HG02852 (cell line): ENCODE measurements around the gene ZNF821.
"Not testable (repeated sequence)": the region's sequence is repeated elsewhere in the genome, so short reads cannot be mapped to it uniquely, and the experiment has no call there.

Experiments used
- ATAC-seq: cut with Tn5 transposase; IDR thresholded peaks from one replicate; pipeline ENCODE4 v1.9.1; 2021; ENCODE audit warnings: mild to moderate bottlenecking, moderate library complexity; ENCODE audit not compliant: unreplicated experiment

Gene ZNF821

GRCh38 chr16:71902656-71903365 lies 18.8 kb upstream of the ZNF821 start:
- ATAC-seq: no peak

- no peak for ATAC-seq
Measured at GRCh38 chr16:71899171-71899570, 15.2 kb upstream of the ZNF821 start.

DNA sequence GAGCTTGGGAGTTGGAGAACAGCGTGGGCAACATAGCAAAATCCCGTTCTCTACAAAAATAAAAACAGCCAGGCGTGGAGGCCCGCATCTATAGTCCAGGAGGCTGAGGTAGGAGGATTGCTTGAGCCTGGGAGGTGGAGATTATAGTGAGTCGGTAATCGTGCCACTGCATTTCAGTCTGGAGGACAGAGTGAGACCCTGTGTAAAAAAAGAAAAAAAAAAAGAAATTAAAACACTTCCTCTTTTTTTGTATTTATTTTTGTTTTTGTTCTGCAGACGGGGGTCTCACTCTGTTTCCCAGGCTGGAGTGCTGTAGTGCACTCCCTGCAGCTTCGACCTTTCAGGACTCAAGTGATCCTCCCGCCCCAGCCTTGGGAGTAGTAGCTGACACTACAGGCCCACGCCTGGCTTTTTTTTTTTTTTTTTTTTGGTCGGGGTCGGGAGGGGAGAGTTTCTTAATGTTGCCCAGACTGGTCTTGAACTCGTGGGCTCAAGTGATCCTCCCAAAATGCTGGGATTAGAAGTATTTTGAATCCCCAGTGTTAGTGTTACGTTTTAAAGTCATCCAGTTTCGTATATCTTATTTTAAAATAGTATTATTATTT lies 12.9 kb upstream of the ZNF821 start:
- no peak for ATAC-seq

- ATAC-seq: peak; percentile 29
Measured at GRCh38 chr16:71895679-71896365, 11.8 kb upstream of the ZNF821 start.

- ATAC-seq: peak; percentile 79
Measured at GRCh38 chr16:71894921-71895678, 11.1 kb upstream of the ZNF821 start, which contains the start of gene IST1. Gene IST1, plus strand, starts transcription at chr16:71895531. Its CDS starts 20,110 bp downstream, at chr16:71915641.

- peak; percentile 8 for ATAC-seq
Measured at GRCh38 chr16:71894229-71894920, 10.4 kb upstream of the ZNF821 start.

DNA sequence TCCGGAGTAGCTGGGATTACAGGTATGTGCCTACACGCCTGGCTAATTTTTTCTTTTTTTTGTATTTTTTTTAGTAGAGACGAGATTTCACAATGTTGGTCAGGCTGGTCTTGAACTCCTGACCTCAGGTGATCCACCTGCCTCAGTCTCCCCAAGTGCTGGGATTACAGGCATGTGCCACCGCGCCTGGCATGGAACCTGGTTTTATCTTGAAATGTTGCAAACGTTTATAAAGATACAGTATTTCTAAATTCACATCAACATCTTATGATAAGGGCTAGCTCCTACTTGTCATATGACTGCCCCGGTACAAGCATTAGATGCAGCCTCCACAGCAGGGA lies 9.9 kb upstream of the ZNF821 start:
- ATAC-seq: no peak

- no peak for ATAC-seq
Measured at GRCh38 chr16:71889147-71889546, 5.2 kb upstream of the ZNF821 start.

DNA sequence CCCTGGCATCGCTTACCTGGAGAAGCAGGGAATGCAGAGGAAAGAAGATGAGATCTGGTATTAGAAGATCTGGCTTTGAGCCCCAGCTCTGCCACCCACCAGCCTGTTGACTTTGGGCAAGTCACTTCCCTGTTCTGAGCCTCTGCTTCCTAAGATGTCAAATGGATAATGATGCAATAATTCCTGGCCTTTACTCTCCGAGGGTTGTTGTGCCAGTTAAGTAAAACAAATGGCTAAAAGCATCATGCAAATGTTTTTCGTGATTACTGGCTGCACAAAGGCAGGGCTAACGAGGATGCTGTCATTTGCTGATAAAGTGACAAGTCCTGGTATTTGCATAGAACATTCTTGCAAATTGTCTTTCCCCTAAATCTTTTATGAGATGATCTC lies 1.3 kb upstream of the ZNF821 start:
- ATAC-seq: no peak

DNA sequence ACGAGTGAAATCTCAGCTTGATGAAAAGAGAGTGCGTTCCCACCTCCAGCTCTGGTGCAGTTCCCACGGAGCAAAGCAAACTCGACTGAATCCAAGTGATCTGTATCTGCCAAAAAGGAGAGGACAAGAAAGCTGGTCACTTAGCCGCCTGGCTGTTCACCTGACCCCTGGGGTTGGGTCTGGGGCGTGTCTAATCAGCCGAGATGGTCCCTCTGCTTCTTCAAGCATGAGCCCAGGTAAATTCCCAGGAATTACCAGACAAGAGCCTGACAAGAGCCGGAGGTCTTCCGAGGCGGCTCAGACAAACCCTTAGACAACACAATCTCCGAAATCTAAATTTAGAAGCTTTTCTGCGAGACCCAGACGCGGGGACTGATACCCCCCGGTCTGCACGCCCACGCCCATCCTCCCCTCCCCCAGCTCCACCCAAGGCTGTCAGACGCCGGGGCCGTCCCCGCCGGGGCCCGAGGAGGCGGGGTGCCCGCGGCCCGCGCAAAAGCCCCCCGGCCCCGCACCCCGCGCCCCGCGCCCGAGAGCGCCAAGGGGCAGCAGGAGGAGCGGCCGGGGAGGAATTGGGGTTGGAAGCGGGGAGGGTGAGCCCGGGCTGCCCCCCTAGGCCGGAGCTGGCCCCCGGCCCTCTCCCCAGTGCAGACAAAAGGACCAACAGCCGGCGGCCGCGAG lies 674 bp downstream of the ZNF821 start:
- peak; percentile 36 for ATAC-seq

DNA sequence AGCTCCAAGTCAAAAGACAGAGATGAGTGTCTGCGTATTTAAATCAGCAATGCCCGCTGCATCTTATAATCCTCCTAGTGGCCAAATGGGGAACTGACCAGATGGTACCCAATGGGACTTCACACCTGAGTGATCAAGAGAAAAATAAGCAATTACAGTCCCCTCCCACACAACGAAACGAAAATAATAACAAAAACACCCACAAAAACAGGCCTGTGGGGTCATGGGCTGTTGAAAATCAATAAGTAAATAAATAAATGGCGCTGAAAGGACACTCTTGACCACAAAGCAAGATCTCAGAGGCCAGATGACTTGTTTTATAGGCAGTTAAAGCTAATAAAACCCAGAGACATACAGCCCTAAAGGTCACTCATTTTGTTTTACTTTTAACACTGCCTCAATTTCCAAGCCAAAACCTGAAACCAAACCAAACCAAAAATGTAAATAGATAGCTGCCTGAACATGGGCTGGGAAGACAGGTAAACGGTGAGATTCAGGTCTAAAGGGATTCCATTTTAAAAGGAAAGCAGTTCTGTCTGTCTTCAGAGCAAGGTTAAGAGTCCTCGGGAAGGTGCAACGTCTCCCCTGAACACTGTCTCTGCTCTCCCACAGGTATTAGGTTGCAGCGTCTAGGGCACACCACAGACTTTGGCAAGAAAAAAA lies 1.3 kb downstream of the ZNF821 start:
- ATAC-seq: peak; percentile 36

- ATAC-seq: no peak
Measured at GRCh38 chr16:71880176-71880575, 3.8 kb downstream of the ZNF821 start.

GRCh38 chr16:71878911-71879310 lies 5.1 kb downstream of the ZNF821 start:
- ATAC-seq: no peak

DNA sequence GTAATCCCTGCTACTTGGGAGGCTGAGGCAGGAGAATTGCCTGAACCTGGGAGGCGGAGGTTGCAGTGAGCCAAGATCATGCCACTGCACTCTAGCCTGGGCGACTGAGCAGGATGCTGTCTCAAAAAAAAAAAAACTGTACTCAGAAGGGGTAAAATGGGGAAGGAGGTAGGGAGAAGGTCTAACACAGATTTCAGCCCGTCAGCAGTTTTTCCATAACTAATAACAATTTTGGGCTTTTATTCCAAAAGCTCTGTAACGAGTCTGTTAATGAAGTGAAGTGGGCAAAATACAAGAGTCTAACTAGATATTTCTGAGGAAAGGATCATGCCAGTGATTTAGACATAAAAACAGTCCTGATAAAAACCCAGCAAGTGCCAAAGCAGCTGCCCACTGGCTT lies 10.8 kb downstream of the ZNF821 start:
- no peak for ATAC-seq

- ATAC-seq: no peak
Measured at GRCh38 chr16:71870818-71871217, 13.2 kb downstream of the ZNF821 start.

GRCh38 chr16:71869089-71869488 lies 14.9 kb downstream of the ZNF821 start:
- no peak for ATAC-seq

DNA sequence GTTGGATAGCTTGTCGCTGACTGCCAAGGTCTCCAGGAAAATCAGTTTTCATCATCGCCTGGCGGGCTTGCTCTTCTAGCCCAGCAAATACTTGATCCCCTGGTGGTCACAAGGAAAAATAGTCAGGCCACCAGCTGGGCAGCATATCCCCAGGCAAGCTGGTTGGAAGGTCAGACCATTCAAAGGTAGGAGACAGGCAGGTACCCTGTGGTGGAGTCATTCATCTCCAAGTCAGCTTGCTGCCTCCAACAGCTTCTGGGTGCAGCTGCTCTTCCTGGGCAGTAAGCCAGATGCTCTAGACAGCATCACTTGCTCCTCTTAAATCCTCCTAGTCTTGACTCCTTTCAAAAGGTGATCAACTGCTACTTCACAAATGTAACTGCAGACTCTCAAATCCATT lies 16.0 kb downstream of the ZNF821 start:
- no peak for ATAC-seq

DNA sequence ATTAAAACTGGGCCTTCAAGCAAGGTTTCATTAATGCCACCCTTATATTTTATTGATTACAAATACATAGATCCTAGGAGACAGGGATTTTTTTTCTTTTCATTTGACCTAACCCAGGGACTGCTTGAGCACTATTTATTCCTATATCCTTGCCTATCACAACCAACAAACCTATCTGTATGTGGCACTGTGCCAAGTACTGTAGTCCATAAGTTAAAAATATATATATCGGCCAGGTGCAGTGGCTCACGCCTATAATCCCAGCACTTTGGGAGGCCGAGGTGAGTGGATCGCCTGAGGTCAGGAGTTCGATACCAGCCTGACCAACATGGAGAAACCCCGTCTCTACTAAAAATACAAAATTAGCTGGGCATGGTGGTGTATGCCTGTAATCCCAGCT lies 16.8 kb downstream of the ZNF821 start:
- not testable (repeated sequence) for ATAC-seq

DNA sequence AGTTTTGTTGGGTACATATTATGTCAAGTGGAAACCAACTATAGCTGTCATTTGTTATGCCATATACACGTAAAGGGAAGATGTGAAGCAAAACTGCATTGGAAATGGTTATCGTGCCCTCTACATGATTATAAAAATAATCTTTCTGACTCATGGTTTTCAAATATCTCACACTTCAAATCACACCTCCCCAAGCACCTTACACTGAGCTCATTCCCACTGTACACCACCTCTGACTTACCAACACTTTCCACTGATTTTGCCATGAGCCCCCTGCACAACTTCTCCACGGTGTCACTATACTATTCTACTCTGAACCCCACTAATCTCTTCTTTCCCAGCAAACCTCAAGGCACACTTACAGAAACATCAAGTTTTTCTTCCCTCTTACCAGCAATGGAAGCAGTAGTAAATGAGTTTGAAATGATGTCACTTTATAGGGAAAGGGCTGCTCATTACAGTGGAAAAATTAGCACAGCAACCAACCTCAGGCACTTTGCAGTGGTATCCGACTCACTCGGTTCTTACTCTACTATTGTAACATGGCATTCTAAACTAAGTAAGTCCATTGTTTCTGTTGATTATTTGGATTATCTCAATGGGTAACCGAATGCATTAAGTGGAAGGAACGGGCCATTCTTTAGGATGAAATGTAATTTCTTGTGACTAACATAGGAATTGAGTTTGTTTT lies 18.7 kb downstream of the ZNF821 start:
- no peak for ATAC-seq
